IMR-90 (cell line): ENCODE results near the gene ARHGAP24. TPM values are rescaled to one million over a fixed set of nuclear protein-coding genes. Genes with fewer than 3 reads are reported as not detected.
"Not testable (repeated sequence)": the region's sequence is repeated elsewhere in the genome, so short reads cannot be mapped to it uniquely, and the experiment has no call there.

Experiments
- ATAC-seq: fragments of 200-7000 bp; cut with Tn5 transposase; 2 replicates; pipeline ENCODE4 v1.9.1; 2020; ENCODE audit warnings: low read depth, mild to moderate bottlenecking, moderate library complexity
- BruUV-seq: library from RNA; stranded (reverse); fragments of 400-500 nt; replicated peaks from 2 replicates; lab custom pipeline; 2021; lab: Mats Ljungman, UMichigan
- CTCF ChIA-PET: fragments of 300-600 bp; formaldehyde crosslinking; extraction: SDS; loops from one replicate; lab custom pipeline; 2021; ENCODE audit warnings: antibody characterized with exemption; lab: Yijun Ruan, JAX
- POLR2A ChIA-PET: fragments of 300-600 bp; sonication (Branson Sonifier 250); formaldehyde crosslinking; loops from one replicate; lab custom pipeline; 2022; ENCODE audit warnings: antibody characterized with exemption; ENCODE audit not compliant: unreplicated experiment; lab: Charles Lee
- DNase-seq: peaks from one replicate; pipeline ENCODE4 v3.0.0; 2013
- H2AFZ ChIP-seq: replicated peaks from 2 replicates; pipeline ENCODE3; 2013; ENCODE audit warnings: low read length, mild to moderate bottlenecking; ENCODE audit not compliant: poor library complexity
- H2AK5ac ChIP-seq: 2 replicates; pipeline ENCODE4 v1.6.1; 2013; ENCODE audit warnings: low read depth, low read length, inconsistent platforms
- H2AK9ac ChIP-seq: replicated peaks from 2 replicates; pipeline ENCODE3; 2013; ENCODE audit warnings: mild to moderate bottlenecking, low read depth, low read length, moderate library complexity; ENCODE audit not compliant: poor library complexity
- H2BK120ac ChIP-seq: 2 replicates; pipeline ENCODE4 v1.6.1; 2013; ENCODE audit warnings: low read depth, low read length, inconsistent platforms
- H2BK15ac ChIP-seq: 3 replicates; pipeline ENCODE4 v1.6.1; 2013; ENCODE audit warnings: low read depth, low read length, inconsistent platforms
- H2BK20ac ChIP-seq: 2 replicates; pipeline ENCODE4 v1.6.1; 2013; ENCODE audit warnings: low read depth, mild to moderate bottlenecking, inconsistent platforms, low read length, moderate library complexity
- H2BK5ac ChIP-seq: 2 replicates; pipeline ENCODE4 v1.6.1; 2013; ENCODE audit warnings: mild to moderate bottlenecking, low read depth, low read length, inconsistent platforms; ENCODE audit not compliant: poor library complexity, severe bottlenecking
- H3K14ac ChIP-seq: replicated peaks from 2 replicates; pipeline ENCODE4 v1.6.1; 2013; ENCODE audit warnings: low read depth, low read length, inconsistent platforms
- H3K18ac ChIP-seq: 2 replicates; pipeline ENCODE4 v1.6.1; 2013; ENCODE audit warnings: low read depth, low read length, control low read depth
- H3K23ac ChIP-seq: 2 replicates; pipeline ENCODE4 v1.6.1; 2013; ENCODE audit warnings: low read depth, low read length, inconsistent platforms
- H3K27ac ChIP-seq: 2 replicates; pipeline ENCODE4 v1.5.1; 2013; ENCODE audit warnings: mild to moderate bottlenecking, control low read depth, low read length; ENCODE audit not compliant: insufficient read depth
- H3K27me3 ChIP-seq: 2 replicates; pipeline ENCODE4 v1.6.1; 2013; ENCODE audit warnings: low read length; ENCODE audit not compliant: control insufficient read depth, insufficient read depth
- H3K36me3 ChIP-seq: 2 replicates; pipeline ENCODE4 v1.6.1; 2013; ENCODE audit warnings: low read length, mixed read lengths; ENCODE audit not compliant: control insufficient read depth, insufficient read depth
- H3K4ac ChIP-seq: 2 replicates; pipeline ENCODE4 v1.6.1; 2013; ENCODE audit warnings: low read depth, low read length, inconsistent platforms
- H3K4me1 ChIP-seq: 2 replicates; pipeline ENCODE4 v1.6.1; 2013; ENCODE audit warnings: low read length, mixed read lengths; ENCODE audit not compliant: control insufficient read depth, insufficient read depth
- H3K4me2 ChIP-seq: 2 replicates; pipeline ENCODE4 v1.6.1; 2013; ENCODE audit warnings: low read depth, mild to moderate bottlenecking, control low read depth, low read length, moderate library complexity
- H3K4me3 ChIP-seq: 2 replicates; pipeline ENCODE4 v1.5.1; 2013; ENCODE audit warnings: low read depth, mild to moderate bottlenecking, control low read depth, low read length, moderate library complexity; ENCODE audit not compliant: insufficient read depth
- H3K56ac ChIP-seq: 2 replicates; pipeline ENCODE4 v1.6.1; 2013; ENCODE audit warnings: low read length, inconsistent platforms; ENCODE audit not compliant: insufficient read depth; ENCODE audit errors: extremely low read depth
- H3K79me1 ChIP-seq, 2 experiments: 2 replicates each; pipeline ENCODE4 v1.6.1; 2013; ENCODE audit warnings: low read length in 2 of 2, inconsistent platforms in 1 of 2, low read depth in 1 of 2
- H3K9ac ChIP-seq: 2 replicates; pipeline ENCODE4 v1.6.1; 2013; ENCODE audit warnings: low read depth, low read length, control low read depth
- H3K9me1 ChIP-seq: 2 replicates; pipeline ENCODE4 v1.6.1; 2013; ENCODE audit warnings: low read length, inconsistent platforms; ENCODE audit not compliant: insufficient read depth
- H3K9me3 ChIP-seq: 2 replicates; pipeline ENCODE4 v1.6.1; 2013; ENCODE audit warnings: low read length; ENCODE audit not compliant: control insufficient read depth, insufficient read depth
- H4K20me1 ChIP-seq: 2 replicates; pipeline ENCODE4 v1.6.1; 2013; ENCODE audit warnings: low read length, inconsistent platforms; ENCODE audit not compliant: insufficient read depth
- H4K5ac ChIP-seq: 2 replicates; pipeline ENCODE4 v1.6.1; 2013; ENCODE audit warnings: mild to moderate bottlenecking, low read depth, low read length, control low read depth
- H4K8ac ChIP-seq, 2 experiments: 2 replicates each; pipeline ENCODE4 v1.6.1; 2013; ENCODE audit warnings: low read depth in 2 of 2, low read length in 2 of 2, control low read depth in 1 of 2, inconsistent platforms in 1 of 2
- H4K91ac ChIP-seq: 2 replicates; pipeline ENCODE4 v1.6.1; 2013; ENCODE audit warnings: low read depth, low read length, inconsistent platforms; ENCODE audit not compliant: insufficient read depth
- CTCF ChIP-seq: conservative IDR thresholded peaks from 2 replicates; pipeline ENCODE4 v1.5.1; 2012; ENCODE audit warnings: mild to moderate bottlenecking, low read depth, low read length, improper control_type of control experiment
- MAFK ChIP-seq: IDR thresholded peaks from 2 replicates; pipeline ENCODE4 v1.6.1; 2012; ENCODE audit warnings: low read depth, low read length, improper control_type of control experiment
- MAZ ChIP-seq: IDR thresholded peaks from 2 replicates; pipeline ENCODE4 v1.6.1; 2012; ENCODE audit warnings: low read depth, mild to moderate bottlenecking, low read length, improper control_type of control experiment, moderate library complexity, borderline replicate concordance
- RAD21 ChIP-seq: IDR thresholded peaks from 2 replicates; pipeline ENCODE4 v1.6.1; 2012; ENCODE audit warnings: low read length, improper control_type of control experiment
- USF2 ChIP-seq: fragments of 150-350 bp; IDR thresholded peaks from 2 replicates; pipeline ENCODE4 v1.6.1; 2017; ENCODE audit warnings: mild to moderate bottlenecking, antibody characterized with exemption, low read length, low read depth
- WGBS, 2 experiments: methylation state at CpG; one replicate each; pipeline versions ENCODE4 v1.1.5 to v1.1.7; 2013; ENCODE audit warnings: missing lambda C conversion rate in 2 of 2; ENCODE audit not compliant: insufficient read length in 1 of 2; ENCODE audit errors: extremely low coverage in 2 of 2; 5-methylcytosine and 5-hydroxymethylcytosine counted together
- dilution Hi-C: fragments of 300-500 bp; cut with HindIII; formaldehyde crosslinking; loops from one replicate; pipeline ENCODE4 v1.14.3; 2018; ENCODE audit warnings: low sequenced_read_pairs; ENCODE audit not compliant: unreplicated experiment
- in situ Hi-C: fragments of 300-500 bp; cut with MboI; formaldehyde crosslinking; loops from 3 replicates; pipeline ENCODE4 v1.14.3; 2019; ENCODE audit warnings: low sequenced_read_pairs, inconsistent platforms, mixed read lengths
- intact Hi-C: fragments of 100-400 bp; cut with micrococcal nuclease; formaldehyde crosslinking; loops from 2 replicates; pipeline ENCODE4 v1.10.0; 2022
- polyA plus RNA-seq, 3 experiments: library from polyadenylated mRNA; depleted of rRNA; stranded (reverse); fragments of >200 nt; gene quantifications; 2 replicates each; pipeline ENCODE4 v1.2.3, GENCODE V29; 2012; ENCODE audit warnings: low replicate concordance in 1 of 3
- total RNA-seq: library from RNA; depleted of rRNA; stranded (reverse); fragments of >200 nt; gene quantifications from 2 replicates; pipeline ENCODE4 v1.2.3, GENCODE V29; 2012

ARHGAP24 gene
- total and polyA plus RNA-seq, 2 of the 4 experiments (the other 2 are of a cell fraction): 11.9 to 24.0 TPM

DNA sequence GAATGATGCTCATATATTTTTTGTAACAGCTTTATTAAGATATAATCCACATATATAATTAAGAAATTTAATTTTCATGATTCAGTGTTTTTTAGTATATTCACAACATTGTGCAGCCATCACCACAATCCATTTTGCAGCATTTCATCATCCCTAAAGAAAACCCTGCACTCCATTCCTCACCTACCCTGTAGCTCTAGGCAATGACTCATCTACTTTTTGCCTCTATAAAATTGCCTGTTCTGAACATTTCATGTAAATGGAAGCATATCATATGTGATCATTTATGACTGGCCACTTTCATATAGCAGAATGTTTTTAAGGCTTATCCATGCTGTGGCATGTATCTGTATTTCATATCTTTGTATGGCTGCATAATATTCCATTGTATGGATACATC is 545.0 kb downstream of the ARHGAP24 start:
- no peak overlapping the region for H2AK5ac ChIP-seq
- no peaks in the 10 kb centered on the region for H3K79me1 ChIP-seq
- no peaks in the 10 kb centered on the region for H3K9me3 ChIP-seq
- 0 out of 2 replicates have a peak, but pooled peaks cover 1% of the 10 kb centered on the region for H3K36me3 ChIP-seq
- no peak overlapping the region for H2AFZ ChIP-seq
- H4K20me1 ChIP-seq: no peaks in the 10 kb centered on the region
- no peak for DNase-seq
- ChIA-PET CTCF (no interaction called here), POLR2A (no interaction called here)
- ATAC-seq: no peak
- H2BK120ac ChIP-seq: no peak overlapping the region
- no peak overlapping the region for H3K27ac ChIP-seq
- no peak overlapping the region for H3K9ac ChIP-seq
- no peak overlapping the region for H3K56ac ChIP-seq
- intact Hi-C loops (no loop called here), in situ Hi-C loops (no loop called here), dilution Hi-C loops (no loop called here)
- H3K4me2 ChIP-seq: no peak overlapping the region
- no peak overlapping the region for H2BK15ac ChIP-seq
- no peak overlapping the region for H3K4me3 ChIP-seq
- H2BK5ac ChIP-seq: no peak overlapping the region
- no peak overlapping the region for H3K18ac ChIP-seq
- H3K4me1 ChIP-seq: no peaks in the 10 kb centered on the region
- no peaks in the 10 kb centered on the region; the same call in 1 of the 2 replicates for H3K9me1 ChIP-seq
- H4K8ac ChIP-seq: no peak overlapping the region
- H3K23ac ChIP-seq: no peak overlapping the region
- no peak for TF ChIP-seq MAZ
- no peak for TF ChIP-seq RAD21
- TF ChIP-seq USF2: no peak
- no peak for TF ChIP-seq CTCF
- no peak for TF ChIP-seq MAFK
- BruUV-seq: no TSS peak
- no peak overlapping the region for H4K91ac ChIP-seq
- H2AK9ac ChIP-seq: no peak overlapping the region
- H3K27me3 ChIP-seq: no peaks in the 10 kb centered on the region
- no peak overlapping the region for H2BK20ac ChIP-seq
- no peak overlapping the region for H3K14ac ChIP-seq
- no peak overlapping the region for H4K5ac ChIP-seq
- H3K4ac ChIP-seq: no peak overlapping the region

- H4K91ac ChIP-seq, intact Hi-C loops, H3K4me1 ChIP-seq, POLR2A ChIA-PET, H2BK15ac ChIP-seq, H3K4me3 ChIP-seq, H3K27me3 ChIP-seq, H3K27ac ChIP-seq, H2AK9ac ChIP-seq, H3K9me1 ChIP-seq, H2BK120ac ChIP-seq, H4K8ac ChIP-seq, H3K18ac ChIP-seq, CTCF ChIA-PET, H3K4me2 ChIP-seq, H2BK20ac ChIP-seq, H3K9me3 ChIP-seq, dilution Hi-C loops, H3K14ac ChIP-seq, BruUV-seq, H2AFZ ChIP-seq, DNase-seq, H3K4ac ChIP-seq, ATAC-seq, H2AK5ac ChIP-seq, H3K9ac ChIP-seq, H4K5ac ChIP-seq, H3K56ac ChIP-seq, H4K20me1 ChIP-seq, H3K79me1 ChIP-seq, H3K36me3 ChIP-seq, in situ Hi-C loops, H3K23ac ChIP-seq, H2BK5ac ChIP-seq: not testable (repeated sequence)
- no CpG with 5 or more reads among the region's 24 CpGs for WGBS, 2 experiments
Observed at GRCh38 chr4:86021671-86022070, 546.7 kb downstream of the ARHGAP24 start.
